GM18868 (cell line): ENCODE data around the gene BICD2.

ENCODE experiments used
- ATAC-seq: cut with Tn5 transposase; IDR thresholded peaks from one replicate; pipeline ENCODE4 v1.9.1; 2021; ENCODE audit warnings: mild to moderate bottlenecking, moderate library complexity; ENCODE audit not compliant: unreplicated experiment

Gene BICD2

DNA sequence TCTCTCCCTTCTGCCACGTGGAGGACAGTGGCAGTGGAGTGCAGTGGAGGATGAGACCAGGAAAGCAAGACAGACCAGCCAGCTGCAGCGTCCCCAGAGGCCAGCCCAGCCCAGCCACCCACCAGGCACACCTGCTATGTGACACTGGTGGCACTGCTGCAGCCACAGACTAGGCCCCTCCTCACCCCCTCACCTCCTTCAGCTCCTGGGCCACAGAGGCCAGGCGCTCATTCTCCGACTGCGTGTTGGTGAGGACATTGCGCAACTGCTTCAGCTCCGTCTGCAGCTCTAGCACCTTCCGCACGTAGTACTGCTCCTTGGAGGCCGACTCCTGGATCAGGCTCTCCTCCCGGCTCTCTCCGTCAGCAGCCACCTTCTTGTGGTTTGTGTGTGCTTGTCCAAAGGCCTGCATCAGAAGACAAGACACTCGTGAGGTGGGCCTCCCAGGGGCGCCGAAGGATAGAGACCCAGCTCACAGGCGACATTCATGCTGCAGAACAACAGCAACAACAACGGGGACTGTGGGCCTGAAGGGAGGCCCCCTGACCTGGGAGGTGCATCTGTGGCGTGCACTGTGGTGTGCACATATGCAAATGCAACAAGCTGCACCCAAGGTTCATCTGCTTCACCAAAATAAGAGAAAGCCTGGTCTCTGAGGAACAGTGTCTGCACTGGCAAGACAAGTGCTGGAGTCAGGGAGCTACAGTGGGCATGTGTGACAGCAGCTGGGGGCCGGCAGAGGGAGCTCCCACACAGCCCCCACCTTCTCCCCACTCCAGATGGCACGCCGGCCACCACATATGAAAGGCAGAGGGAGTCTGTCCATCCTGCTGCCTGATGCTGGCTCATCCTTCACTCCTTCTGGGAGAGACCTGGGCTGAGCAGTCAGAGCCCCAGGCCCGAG, 35.5 kb downstream of the BICD2 start:
- peak; percentile 86 for ATAC-seq

DNA sequence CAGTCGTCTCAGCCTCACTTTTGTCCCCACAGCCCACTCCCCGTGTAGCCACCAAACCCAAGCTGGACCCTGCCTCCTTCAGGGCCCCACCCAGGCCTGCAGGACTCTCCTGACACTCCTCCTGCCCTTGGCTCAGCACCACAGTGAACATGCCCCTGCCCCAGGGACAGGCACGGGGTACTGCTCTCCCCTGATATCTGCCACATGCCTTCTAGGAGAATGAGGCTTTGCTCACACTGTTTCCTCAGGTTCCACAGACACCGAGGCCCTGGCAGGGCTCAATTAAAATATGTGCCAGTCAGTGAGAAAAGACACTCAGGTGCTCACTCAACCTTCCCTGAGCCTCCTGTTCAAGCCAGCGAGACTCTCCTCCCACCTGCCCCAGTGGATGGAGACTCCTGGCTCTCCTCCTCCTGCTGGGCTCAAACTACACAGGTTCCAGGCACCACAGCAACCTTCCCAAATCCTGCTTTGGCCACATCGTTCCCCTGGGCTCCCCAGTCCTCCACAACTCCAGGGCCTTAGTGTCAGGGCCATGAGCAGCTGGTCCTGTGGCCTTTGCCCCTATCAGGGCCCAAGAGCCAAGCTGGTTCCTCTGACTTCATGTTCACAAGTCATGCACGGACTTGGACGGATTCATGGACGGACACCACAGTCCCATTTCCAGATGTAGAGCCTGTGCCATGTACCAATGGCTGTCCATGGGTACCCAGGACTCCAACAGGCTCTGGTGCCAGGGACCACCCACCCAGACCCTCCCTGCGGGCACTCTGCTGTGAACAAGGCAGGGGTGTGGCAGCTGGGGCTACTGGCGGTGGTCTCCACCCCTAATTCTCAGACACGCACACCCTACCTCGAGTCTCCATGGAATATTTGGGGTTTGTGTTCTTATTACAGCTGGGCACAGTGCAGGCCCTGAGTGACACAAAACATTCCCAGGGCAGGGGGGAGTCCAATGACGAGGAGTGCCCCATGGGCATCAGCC, 36.6 kb downstream of the BICD2 start:
- ATAC-seq, result no peak

DNA sequence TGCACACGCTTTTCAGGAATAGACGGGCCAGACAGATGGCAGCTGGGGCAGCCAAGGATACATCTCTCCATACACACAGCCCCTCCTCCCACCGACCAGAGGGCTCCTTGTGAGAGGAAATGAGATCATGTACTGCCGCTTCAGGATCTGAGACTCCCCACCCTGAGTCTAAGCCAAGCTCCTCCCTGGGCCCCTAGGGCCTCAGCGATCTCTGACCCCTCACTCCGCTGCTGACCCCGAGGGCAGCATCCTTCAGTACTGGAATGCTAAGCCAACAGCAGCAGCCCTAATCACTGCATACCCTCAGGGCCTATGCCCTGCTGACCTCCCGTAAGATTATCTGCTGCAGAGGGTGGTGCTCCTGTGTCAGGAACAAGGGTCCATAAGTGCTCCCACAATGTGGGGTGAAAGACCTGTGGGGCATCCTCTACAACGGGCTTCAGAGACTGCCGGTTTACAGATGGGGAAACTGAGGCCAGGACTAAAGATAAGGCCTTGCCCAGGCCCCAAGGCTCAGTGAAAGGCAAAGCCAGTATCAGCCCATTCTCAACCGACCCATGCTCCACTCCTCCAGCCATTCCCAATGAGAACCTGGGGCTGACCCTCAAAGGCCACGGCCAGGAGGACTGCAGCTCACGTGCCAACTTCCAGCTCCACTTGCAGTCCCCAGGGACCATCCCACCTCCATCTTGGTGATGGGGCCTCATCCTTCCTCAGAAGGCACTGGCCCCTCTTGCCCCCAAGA, 37.5 kb downstream of the BICD2 start:
- no peak for ATAC-seq

DNA sequence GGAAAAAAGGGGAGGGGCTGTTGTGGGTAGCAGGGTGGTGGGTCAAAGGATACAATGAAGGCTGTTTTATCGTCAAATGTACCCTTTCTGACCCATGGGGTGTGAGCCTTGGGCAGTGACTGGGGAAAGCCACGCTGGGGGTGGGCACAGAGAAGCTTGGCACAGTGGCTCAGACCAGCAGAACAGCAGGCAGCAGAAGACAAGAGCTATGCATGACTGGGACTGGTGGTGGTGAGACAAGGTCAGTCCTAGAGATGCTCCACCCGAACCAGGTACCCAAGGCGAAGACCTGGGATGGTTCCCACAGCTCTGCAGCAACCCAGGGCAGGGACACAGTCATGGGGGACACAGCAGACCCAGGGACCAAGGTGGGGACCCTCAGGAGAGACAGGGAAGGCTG, 38.3 kb downstream of the BICD2 start:
- no peak for ATAC-seq

DNA sequence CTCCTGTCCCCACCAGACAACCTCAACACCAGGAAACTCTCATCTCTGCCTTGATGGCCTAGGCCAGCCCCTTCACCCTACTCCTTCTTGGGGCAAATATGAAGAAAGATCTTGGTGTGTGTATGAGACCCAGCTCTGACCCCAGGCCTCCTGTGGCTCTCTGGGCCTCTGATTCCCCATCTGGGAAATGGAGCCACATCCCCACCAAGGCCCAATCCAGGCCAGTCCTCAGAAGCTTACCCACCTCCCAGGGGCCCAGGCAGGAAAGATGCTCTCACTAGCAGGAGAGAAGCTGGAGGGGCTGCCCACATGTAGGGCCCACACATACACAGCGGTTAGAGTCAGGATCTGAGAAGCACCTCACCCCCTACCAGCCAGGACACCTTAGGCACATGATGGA, 38.9 kb downstream of the BICD2 start:
- no peak for ATAC-seq

DNA sequence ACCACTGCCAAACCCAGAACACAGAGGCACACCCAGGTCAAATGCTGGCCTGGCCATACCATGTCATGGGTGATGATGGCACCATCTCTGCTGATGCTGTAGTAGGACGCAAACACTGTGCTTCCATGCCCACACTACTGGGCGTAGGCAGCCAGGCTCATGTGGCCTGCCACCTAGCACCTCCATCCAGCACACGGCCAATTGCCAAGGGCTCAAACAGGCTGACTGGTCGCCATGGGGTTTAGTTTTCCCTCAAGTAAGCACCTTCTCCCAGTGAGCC, 39.4 kb downstream of the BICD2 start:
- ATAC-seq, result no peak

DNA sequence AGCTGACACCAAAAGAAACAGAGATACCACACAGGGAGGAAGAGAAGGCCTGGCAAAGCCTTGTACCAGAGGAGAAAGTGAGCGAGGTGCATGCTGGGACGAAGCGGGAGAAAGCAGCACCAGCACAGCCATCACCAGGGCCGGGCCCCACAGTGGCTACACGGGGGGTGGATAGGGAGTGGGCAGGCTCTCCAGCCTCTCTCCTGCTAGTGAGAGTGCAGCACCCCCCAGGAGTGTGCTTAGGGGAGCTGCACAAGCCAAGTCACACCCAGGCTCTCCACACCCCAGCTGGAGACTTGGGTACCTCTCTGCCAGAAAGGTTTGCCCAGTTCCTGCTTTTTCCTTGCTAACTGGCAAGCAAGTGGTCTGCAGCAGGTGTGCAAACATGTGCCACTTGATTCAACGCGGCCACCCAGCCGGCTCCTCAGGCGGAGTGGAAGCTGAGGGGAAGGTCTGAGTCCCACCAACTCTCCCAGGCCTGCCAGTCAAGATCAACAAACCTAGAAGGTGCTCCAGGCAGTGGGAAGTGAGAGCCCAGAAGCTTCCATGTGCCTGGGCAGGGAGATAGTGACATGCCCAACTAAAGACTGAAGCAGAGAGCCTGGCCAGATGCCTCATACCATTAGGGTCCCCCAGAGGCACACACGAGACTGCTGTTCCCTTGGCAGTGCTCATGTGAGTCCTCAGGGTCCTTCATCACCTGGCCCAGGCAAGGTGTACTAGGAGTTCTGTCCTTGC, 39.9 kb downstream of the BICD2 start:
- ATAC-seq, result no peak

DNA sequence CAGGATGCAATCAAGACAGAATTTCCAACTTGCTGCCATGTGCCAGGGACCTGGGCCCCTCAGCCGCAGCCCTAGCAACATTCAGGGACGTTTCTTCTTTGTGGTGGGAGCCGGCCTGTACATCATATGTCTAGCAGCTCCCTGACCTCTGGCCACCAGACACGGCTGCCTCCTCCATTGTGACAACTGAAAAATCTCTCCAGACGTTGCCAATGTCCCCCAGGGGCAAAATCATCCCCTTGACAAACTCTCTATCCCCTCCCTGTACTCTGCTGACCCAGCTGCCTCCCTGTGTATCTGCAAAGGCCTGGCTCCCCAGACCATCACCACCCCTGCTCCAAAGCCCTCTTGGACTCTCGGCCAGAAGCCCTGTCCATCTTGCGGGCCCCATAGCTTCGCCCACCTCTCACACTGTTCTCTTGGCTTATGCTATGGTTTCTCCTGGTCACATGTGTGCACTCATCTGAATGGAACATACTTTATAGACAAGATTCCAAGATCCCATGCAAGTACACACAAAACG, 40.8 kb downstream of the BICD2 start:
- ATAC-seq, result no peak

DNA sequence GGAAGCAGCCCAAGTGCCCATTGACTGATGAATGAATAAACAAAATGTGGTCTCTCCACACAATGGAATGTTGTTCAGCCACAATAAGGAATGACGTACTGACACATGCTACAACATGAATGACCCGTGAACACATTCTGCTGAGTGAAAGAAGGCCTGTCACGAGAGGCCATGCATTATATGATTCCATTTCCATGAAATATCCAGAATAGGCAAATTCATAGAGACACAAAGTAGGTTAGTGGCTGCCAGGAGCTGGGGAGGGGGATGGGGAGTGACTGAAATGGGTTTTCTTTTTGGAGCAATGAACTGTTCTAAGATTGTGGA, 41.4 kb downstream of the BICD2 start:
- ATAC-seq, result no peak

DNA sequence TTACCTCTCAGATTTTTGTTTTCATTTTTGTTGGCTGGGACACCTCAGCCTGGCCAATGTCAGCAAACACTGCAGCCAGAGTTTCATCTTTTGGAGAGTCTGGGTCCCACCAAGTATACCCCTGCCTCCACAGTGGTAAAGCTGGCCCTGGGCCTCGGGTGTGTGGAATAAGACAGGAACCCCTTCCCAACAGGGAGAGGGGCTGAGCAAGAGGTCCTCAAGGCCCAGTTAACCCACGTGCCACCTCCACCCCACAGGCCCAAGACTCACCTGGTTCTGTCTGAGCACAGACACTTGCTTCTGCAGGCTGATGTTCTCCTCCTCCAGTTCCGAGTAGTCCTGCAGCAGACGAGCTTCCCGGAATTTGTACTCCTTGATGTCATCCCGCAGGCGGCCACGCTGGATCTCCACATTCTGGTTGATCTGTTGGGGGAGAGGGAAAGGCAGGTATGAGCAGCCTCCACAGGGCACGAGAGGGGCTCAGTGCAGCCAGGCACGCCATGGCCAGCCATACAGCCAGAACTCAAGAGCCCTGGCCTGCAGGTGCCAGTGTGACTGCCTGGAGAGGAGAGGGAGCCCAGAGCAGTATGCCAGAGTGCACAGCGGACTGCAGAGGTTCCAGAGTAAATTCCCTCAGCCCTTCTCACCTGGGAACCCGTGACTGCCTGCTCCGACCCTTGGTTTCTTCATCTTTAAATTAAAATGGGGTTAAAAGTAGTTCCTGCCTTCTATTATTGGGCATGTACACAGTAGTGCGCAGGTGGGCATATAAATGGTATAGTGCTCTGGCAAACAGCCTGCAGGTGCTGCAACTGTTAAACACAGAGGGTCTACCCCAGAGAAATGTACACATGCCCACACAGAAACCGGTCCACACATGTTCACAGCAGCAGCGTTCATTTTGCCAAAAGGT, 42.0 kb downstream of the BICD2 start:
- ATAC-seq, result no peak

DNA sequence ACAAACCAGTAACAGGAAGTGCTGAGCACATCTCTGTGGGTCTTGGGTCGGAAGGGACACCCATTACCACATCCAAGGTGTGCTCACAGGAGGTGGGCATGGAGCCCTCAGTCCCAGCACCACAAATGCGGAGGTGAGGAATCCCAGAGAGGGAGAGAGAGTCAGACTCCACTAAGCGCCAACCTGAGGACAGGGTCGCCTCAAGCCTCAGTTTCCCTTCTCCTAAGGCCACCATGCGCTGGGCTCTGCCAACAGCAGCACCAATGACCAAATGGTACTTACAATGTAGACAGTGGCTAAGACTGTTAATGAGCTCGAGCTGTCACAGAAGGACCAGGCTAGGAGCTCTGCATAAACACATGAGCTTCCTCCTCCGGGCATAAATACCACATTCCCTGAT, 43.1 kb downstream of the BICD2 start:
- ATAC-seq, result peak; percentile 14

DNA sequence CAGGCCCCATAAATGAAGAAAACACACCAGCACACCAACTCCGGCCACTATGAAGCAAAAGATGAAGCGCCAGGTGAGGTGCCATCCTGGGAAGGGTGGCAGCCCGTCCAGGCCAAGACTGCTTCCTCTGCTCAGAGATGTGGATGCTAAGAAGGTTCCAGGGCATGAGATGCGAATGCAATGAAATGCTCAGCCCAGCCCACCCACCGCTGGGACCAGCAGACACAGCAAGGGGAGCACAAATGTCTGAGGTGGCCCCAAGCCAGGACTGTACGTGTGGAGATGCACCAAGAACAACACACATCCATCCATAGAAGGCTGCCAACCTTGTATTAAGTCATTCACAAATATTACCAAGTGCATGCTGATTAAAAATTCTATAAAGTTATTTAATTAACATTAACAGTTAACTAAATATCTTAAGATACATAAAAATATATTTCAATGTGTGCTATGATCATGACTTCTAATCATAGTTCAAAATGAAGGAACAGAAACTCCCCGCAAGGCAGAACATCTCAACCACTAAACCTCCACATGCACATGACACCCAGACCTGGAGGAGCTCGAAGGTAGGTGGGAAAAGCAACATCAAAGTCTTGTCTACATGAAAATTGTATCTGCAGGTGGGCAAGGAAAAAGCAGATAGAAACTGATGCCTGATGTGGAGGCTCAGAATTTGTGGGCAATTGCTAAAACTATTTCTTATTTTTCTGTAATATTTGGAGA, 43.7 kb downstream of the BICD2 start:
- ATAC-seq, result peak; percentile 54

DNA sequence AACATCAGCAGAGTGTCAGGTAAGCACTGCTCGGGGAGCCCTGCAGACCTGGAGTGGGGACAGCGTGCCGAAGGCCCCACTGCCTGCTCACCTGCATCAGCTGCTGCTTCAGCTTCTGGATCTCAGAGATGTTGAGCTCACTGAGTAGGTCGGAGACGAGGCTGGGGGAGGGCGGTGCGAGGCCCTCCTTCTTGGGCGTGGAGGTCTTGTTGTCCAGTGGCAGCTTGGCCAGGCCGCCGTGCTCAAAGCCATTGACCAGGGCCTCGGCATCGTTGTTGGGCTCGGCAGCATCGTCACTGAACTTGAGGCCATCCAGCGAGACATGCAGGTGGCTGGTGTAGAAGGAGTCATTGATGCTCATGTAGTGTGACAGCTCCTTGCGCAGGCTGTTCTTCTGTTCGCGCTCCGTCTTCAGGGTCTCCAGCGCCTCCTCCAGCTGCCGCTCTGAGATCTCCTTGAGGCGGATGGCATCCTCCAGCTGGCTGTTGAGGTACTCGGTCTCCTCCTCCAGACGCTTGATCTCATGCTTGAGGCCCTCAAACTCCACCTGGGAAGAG, 44.3 kb downstream of the BICD2 start:
- no peak for ATAC-seq

DNA sequence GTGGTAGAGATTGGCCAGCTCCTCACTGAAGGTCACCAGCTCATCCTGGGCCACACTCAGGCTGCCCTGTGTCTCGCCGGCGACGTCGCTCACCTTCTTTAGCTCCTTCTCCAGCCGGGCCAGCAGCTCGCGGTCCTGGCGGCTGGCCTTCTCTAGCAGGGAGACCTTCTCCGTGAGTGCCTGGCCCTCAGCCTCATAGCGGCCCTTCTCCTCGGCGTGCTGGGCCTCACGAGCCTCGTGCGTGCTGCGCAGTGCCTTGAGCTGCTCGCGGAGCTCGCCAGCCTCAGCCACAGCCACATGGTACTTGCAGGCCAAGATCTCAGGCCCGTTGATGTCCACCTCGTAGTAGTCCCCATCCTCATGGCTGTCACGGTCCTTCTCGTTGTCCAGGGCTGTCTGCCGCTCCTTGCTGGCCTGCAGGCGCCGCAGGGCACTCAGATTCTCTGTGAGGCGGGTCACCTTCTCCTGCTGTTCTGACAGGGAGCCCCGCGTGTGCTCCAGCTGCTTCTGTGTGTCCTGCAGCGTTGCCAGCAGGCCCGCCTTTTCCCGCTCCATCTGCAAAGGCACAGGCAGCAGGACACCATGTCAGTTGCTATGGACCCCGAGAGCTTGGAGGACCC, 45.5 kb downstream of the BICD2 start:
- ATAC-seq, result no peak

DNA sequence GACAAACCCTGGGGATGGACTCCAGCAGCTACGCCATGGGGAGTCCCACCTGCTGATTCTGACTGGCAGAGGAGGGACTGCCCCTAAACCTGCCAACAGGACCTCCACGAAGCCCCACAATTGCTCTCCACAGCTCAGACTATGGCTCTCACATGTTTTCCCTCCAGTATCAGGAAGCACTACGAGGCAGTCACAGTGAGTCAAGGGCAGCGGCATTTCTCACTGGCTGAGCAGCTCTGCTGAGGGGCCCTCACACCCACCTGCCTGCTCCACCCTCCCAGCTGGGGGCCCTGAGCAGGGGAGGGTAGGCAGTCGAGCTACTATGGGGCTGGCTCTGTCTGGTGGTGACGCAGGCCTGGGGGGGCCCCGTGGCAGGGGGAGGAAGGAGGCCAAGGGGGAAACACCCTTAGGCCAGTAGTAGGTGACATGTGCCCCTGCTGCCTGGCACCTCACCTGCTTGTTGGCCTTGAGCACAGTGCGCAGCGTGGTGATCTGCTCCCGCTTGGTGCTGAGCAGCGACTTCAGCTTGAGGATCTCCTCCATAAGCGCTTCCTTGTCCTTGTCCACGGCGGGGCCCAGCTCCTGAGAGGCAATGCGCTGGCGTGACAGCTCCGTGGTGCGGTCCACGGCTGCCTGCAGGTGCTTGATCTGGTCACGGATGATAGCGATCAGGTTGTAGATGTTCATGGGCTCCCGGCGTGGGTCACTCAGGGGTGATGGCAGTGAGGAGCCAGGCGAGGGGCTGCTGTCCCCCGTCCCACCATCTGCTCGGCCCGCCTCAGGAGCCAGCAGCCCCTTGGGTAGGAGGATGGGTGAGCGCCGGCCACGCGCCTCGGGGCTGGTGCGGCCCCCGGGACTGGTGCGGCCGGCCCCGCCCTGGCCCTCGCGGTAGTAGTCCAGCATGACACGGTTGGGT, 46.3 kb downstream of the BICD2 start:
- ATAC-seq, result no peak

DNA sequence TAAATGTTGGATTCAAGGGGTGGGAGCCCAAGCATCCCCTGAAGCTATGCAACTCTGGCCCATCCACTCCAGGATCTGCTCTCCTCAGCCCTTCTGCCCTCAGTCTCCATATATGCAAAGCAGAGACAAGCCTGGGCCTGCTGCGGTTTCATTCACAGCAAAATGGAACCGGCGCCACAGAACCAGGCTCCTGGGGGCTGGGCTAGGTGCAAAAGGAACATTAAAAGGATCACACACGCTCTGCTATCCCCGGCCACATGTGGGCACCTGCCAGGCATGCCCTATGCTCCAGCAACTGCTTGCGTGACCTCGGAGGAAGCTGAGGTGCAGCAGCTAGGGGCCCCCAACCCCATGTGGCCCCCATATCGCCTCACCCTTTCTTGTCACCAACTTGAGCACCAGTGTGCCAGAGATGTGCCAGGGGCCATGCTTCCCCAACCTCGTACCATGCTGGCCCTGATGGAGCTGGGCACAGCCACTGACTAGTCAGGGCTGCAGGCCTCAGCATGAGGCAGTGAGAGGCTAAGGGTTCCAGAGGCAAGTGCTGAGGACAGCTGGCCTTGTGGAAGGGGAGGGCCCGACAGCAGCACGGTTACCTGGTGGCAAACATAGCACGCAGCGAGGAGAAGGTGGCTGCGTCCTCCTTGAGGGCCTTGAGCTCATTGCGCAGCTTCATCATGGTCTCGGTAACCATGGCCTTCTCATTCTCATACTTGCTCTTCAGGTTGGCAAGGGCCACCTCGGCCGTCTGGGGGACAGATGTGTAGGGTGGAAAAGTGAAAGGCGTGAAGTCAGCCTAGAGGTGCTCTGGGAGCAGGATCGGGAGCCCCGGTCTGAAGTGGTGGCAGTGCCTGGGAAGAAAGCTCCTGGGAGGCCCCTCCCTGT, 47.2 kb downstream of the BICD2 start:
- peak; percentile 43 for ATAC-seq
